ENCODE measurements around the gene MRPS27.

DNA sequence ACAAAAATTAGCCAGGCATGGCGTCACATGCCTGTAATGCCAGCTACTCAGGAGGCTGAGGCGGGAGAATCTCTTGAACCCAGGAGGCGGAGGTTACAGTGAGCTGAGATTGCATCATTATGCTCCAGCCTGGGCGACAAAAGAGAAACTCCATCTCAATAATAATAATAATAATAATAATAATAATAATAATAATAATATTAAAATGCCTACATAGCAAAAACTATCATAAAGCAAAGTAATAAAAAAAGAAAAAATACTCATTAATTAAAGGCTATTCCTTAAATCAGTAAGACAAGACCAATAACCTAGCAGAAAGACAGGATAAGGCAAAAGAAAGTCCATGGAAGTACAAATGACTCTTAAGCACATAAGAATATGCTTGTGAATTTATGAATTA is 50.0 kb downstream of the MRPS27 start:
- TF ChIP-seq POLR2A (IDR thresholded peaks at IDR 0.05), result no peak
- TF ChIP-seq, protein P1, sequence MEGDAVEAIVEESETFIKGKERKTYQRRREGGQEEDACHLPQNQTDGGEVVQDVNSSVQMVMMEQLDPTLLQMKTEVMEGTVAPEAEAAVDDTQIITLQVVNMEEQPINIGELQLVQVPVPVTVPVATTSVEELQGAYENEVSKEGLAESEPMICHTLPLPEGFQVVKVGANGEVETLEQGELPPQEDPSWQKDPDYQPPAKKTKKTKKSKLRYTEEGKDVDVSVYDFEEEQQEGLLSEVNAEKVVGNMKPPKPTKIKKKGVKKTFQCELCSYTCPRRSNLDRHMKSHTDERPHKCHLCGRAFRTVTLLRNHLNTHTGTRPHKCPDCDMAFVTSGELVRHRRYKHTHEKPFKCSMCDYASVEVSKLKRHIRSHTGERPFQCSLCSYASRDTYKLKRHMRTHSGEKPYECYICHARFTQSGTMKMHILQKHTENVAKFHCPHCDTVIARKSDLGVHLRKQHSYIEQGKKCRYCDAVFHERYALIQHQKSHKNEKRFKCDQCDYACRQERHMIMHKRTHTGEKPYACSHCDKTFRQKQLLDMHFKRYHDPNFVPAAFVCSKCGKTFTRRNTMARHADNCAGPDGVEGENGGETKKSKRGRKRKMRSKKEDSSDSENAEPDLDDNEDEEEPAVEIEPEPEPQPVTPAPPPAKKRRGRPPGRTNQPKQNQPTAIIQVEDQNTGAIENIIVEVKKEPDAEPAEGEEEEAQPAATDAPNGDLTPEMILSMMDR (IDR thresholded peaks at IDR 0.05), result no peak
